K562 (cell line): Measurements from ENCODE around the gene PRR23E.

Experiments used
- TCF7 ChIP-seq: sonication (generic); IDR thresholded peaks from 2 replicates; pipeline ENCODE4 v1.6.1; 2016; ENCODE audit warnings: antibody characterized with exemption, borderline replicate concordance
- YY1 ChIP-seq, 3 experiments: IDR thresholded peaks; 2 replicates each; pipeline ENCODE4 v1.6.1; 2011; ENCODE audit warnings: low read length in 2 of 3, mild to moderate bottlenecking in 2 of 3, moderate library complexity in 2 of 3, borderline replicate concordance in 1 of 3, control low read depth in 1 of 3, low read depth in 1 of 3; ENCODE audit not compliant: insufficient read depth in 3 of 3, insufficient replicate concordance in 2 of 3, control insufficient read depth in 1 of 3, insufficient read length in 1 of 3; ENCODE audit errors: extremely low read depth in 1 of 3
- TF ChIP-seq, protein P1 (sequence below), 3 experiments: IDR thresholded peaks in 2 of 3; conservative IDR thresholded peaks in 1 of 3; 2 replicates each; pipeline ENCODE4 v1.5.1; 2011 to 2012; ENCODE audit warnings: low read length in 3 of 3, mild to moderate bottlenecking in 3 of 3, control low read depth in 2 of 3, improper control_type of control experiment in 1 of 3, inconsistent platforms in 1 of 3, low read depth in 1 of 3, mixed read lengths in 1 of 3, moderate library complexity in 1 of 3; ENCODE audit not compliant: insufficient read depth in 2 of 3

DNA sequence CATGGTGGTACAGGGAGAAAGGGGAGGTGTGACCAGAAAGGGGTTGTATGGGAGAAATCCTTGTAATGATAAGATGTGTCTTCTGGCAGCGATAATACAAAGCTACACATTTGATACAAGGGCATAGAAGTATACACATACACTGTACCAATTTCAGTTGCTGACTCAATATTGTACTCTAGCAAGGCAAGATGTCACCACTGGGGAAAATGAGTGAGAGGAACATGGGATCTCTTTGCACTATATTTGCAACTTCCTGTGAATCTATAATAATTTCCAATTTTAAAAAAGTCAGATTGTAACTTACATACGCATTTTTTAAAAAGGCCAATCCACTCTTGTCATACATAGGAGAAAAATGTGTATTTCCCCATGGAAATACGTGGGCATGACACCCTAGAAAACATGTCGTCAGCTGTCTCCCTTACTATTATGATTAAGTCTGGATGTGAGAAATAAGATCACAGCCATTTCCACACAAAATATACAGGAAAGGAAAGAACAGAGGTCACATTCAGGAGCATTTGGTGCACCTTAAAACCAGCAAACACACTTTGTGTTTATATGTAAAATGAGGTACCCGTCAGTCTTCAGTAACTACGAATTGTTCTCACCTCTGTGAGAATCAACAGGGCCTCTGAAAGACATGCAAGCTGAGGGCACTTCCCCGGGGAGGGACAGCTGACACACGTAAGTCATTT, 22.9 kb downstream of the PRR23E start:
- TF ChIP-seq TCF7 (no peak), YY1 (IDR thresholded peaks at IDR 0.05; ENCODE audit: borderline replicate concordance in 1 of 3, control insufficient read depth in 1 of 3, extremely low read depth in 1 of 3, insufficient read depth in 3 of 3, insufficient read length in 1 of 3, insufficient replicate concordance in 2 of 3, low read depth in 1 of 3, low read length in 2 of 3) (no peak)
- TF ChIP-seq, protein P1, sequence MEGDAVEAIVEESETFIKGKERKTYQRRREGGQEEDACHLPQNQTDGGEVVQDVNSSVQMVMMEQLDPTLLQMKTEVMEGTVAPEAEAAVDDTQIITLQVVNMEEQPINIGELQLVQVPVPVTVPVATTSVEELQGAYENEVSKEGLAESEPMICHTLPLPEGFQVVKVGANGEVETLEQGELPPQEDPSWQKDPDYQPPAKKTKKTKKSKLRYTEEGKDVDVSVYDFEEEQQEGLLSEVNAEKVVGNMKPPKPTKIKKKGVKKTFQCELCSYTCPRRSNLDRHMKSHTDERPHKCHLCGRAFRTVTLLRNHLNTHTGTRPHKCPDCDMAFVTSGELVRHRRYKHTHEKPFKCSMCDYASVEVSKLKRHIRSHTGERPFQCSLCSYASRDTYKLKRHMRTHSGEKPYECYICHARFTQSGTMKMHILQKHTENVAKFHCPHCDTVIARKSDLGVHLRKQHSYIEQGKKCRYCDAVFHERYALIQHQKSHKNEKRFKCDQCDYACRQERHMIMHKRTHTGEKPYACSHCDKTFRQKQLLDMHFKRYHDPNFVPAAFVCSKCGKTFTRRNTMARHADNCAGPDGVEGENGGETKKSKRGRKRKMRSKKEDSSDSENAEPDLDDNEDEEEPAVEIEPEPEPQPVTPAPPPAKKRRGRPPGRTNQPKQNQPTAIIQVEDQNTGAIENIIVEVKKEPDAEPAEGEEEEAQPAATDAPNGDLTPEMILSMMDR (IDR thresholded peaks at IDR 0.05 in 2 of 3, conservative IDR thresholded peaks at IDR 0.05 in 1 of 3; ENCODE audit: insufficient read depth in 2 of 3, low read depth in 1 of 3, low read length in 3 of 3): no peak
